LNCaP clone FGC (cell line): ENCODE measurements around the gene ASAP2.
"Not testable (repeated sequence)": the region's sequence is repeated elsewhere in the genome, so short reads cannot be mapped to it uniquely, and the experiment has no call there.

Source experiments
- DNase-seq: peaks from one replicate; pipeline ENCODE4 v3.0.0-alpha.2; 2011; ENCODE audit warnings: low read depth
- H3K4me3 ChIP-seq: 2 replicates; pipeline ENCODE4 v1.5.1; 2011; ENCODE audit warnings: mild to moderate bottlenecking, low read depth, low read length, control low read depth
- CTCF ChIP-seq: IDR thresholded peaks from 2 replicates; pipeline ENCODE4 v1.5.1; 2012; ENCODE audit warnings: mild to moderate bottlenecking; ENCODE audit not compliant: control insufficient read depth, insufficient read depth; ENCODE audit errors: extremely low read depth

Gene ASAP2

GRCh38 chr2:9392898-9393765, 186.5 kb downstream of the ASAP2 start:
- no peak for TF ChIP-seq CTCF
- no peak for DNase-seq
- no peak overlapping the region for H3K4me3 ChIP-seq

- H3K4me3 ChIP-seq = no peak overlapping the region
- no peak for DNase-seq
- TF ChIP-seq CTCF = no peak
These were observed 188.2 kb downstream of the ASAP2 start for GRCh38 chr2:9394816-9395215.

- TF ChIP-seq CTCF = no peak
- no peak overlapping the region for H3K4me3 ChIP-seq
- DNase-seq = no peak
These were observed 190.6 kb downstream of the ASAP2 start for GRCh38 chr2:9397201-9397600.

GRCh38 chr2:9398251-9398650, 191.6 kb downstream of the ASAP2 start:
- not testable (repeated sequence) for DNase-seq

GRCh38 chr2:9398881-9399780, 192.5 kb downstream of the ASAP2 start:
- no peak for TF ChIP-seq CTCF

More at GRCh38 chr2:9398251-9398650, 191.6 kb downstream of the ASAP2 start:
- not testable (repeated sequence) for H3K4me3 ChIP-seq

GRCh38 chr2:9400268-9401058, 193.9 kb downstream of the ASAP2 start:
- DNase-seq = no peak
- no peak overlapping the region for H3K4me3 ChIP-seq
- TF ChIP-seq CTCF = no peak

More at GRCh38 chr2:9398881-9399780, 192.5 kb downstream of the ASAP2 start:
- H3K4me3 ChIP-seq = no peak overlapping the region
- no peak for DNase-seq

GRCh38 chr2:9401059-9401547, 194.5 kb downstream of the ASAP2 start:
- no peak for DNase-seq
- TF ChIP-seq CTCF = no peak
- no peak overlapping the region for H3K4me3 ChIP-seq
